GM23338 (cell line): ENCODE results near the gene MT2A. TPM values are rescaled to one million over a fixed set of nuclear protein-coding genes. Genes with fewer than 3 reads are reported as not detected.

Source experiments
- ATAC-seq: fragments of 200-7000 bp; cut with Tn5 transposase; 3 replicates; pipeline ENCODE4 v1.9.1; 2020
- DNase-seq: peaks from one replicate; pipeline ENCODE4 v3.0.0-alpha.2; 2015; ENCODE audit warnings: low spot score
- H2AFZ ChIP-seq: fragments of 200-600 bp; sonication (generic); 2 replicates; pipeline ENCODE4 v1.8.0; 2016; ENCODE audit warnings: antibody characterized with exemption, mild to moderate bottlenecking, moderate library complexity
- H3F3A ChIP-seq: fragments of 200-600 bp; sonication (generic); replicated peaks from 2 replicates; pipeline ENCODE4 v1.8.0; 2017; ENCODE audit warnings: antibody characterized with exemption, mixed run types, low read depth
- H3K27ac ChIP-seq: fragments of 200-600 bp; sonication (generic); 2 replicates; pipeline ENCODE4 v1.6.1; 2016; ENCODE audit warnings: low read depth
- H3K27me3 ChIP-seq: fragments of 200-600 bp; sonication (generic); 2 replicates; pipeline ENCODE4 v1.8.0; 2016; ENCODE audit warnings: mild to moderate bottlenecking, mixed run types, moderate library complexity; ENCODE audit not compliant: insufficient read depth
- H3K36me3 ChIP-seq: fragments of 200-600 bp; sonication (generic); 2 replicates; pipeline ENCODE4 v1.8.0; 2016; ENCODE audit warnings: mild to moderate bottlenecking; ENCODE audit not compliant: insufficient read depth
- H3K4me1 ChIP-seq: fragments of 200-600 bp; sonication (generic); 2 replicates; pipeline ENCODE4 v1.8.0; 2016; ENCODE audit warnings: mild to moderate bottlenecking, moderate library complexity; ENCODE audit not compliant: insufficient read depth
- H3K4me2 ChIP-seq: fragments of 200-600 bp; sonication (generic); 2 replicates; pipeline ENCODE4 v1.7.1; 2017; ENCODE audit warnings: mixed run types
- H3K4me3 ChIP-seq: fragments of 200-600 bp; sonication (generic); 2 replicates; pipeline ENCODE4 v1.6.1; 2016; ENCODE audit warnings: mixed run types
- H3K79me2 ChIP-seq: fragments of 200-600 bp; sonication (generic); replicated peaks from 2 replicates; pipeline ENCODE4 v1.8.0; 2017; ENCODE audit warnings: mild to moderate bottlenecking; ENCODE audit not compliant: insufficient read depth
- H3K9me2 ChIP-seq: fragments of 200-600 bp; sonication (generic); 2 replicates; pipeline ENCODE4 v1.8.0; 2017; ENCODE audit not compliant: insufficient read depth
- H4K20me1 ChIP-seq: fragments of 200-600 bp; sonication (generic); replicated peaks from 2 replicates; pipeline ENCODE4 v1.8.0; 2017; ENCODE audit warnings: mild to moderate bottlenecking; ENCODE audit not compliant: insufficient read depth
- H3K27ac Mint-ChIP-seq: 2 replicates; pipeline ENCODE4 v1.8.0; 2020; ENCODE audit warnings: inconsistent platforms, mild to moderate bottlenecking, moderate library complexity, mixed read lengths
- H3K27me3 Mint-ChIP-seq: 3 replicates; pipeline ENCODE4 v1.8.0; 2022; ENCODE audit warnings: low read depth, mild to moderate bottlenecking, moderate library complexity, mixed read lengths, inconsistent platforms; ENCODE audit not compliant: insufficient read depth, poor library complexity
- H3K36me3 Mint-ChIP-seq: 3 replicates; pipeline ENCODE4 v1.8.0; 2021; ENCODE audit warnings: low read depth, mild to moderate bottlenecking, inconsistent platforms, moderate library complexity, mixed read lengths
- H3K4me1 Mint-ChIP-seq: 3 replicates; pipeline ENCODE4 v1.8.0; 2020; ENCODE audit warnings: mild to moderate bottlenecking, inconsistent platforms, mixed read lengths
- H3K4me3 Mint-ChIP-seq: 3 replicates; pipeline ENCODE4 v1.8.0; 2021; ENCODE audit warnings: moderate library complexity, mild to moderate bottlenecking, inconsistent platforms, mixed read lengths
- H3K9me3 Mint-ChIP-seq: 3 replicates; pipeline ENCODE4 v1.8.0; 2020; ENCODE audit warnings: moderate library complexity, mild to moderate bottlenecking, inconsistent platforms, mixed read lengths
- JUNB ChIP-seq: IDR thresholded peaks from one replicate; pipeline ENCODE4 v1.6.1; 2016; ENCODE audit warnings: antibody characterized with exemption; ENCODE audit not compliant: unreplicated experiment
- REST ChIP-seq: IDR thresholded peaks from one replicate; pipeline ENCODE4 v1.6.1; 2018; ENCODE audit warnings: antibody characterized with exemption; ENCODE audit not compliant: unreplicated experiment
- STAT1 ChIP-seq: IDR thresholded peaks from one replicate; pipeline ENCODE4 v1.6.1; 2016; ENCODE audit warnings: antibody characterized with exemption; ENCODE audit not compliant: unreplicated experiment
- ZNF462 ChIP-seq: fragments of 250-450 bp; sonication (Bioruptor Pico); IDR thresholded peaks from 2 replicates; pipeline ENCODE4 v1.5.0; 2020; ENCODE audit warnings: mild to moderate bottlenecking, moderate library complexity
- polyA plus RNA-seq: library from polyadenylated mRNA; unstranded; fragments of >200 nt; fragmentation: Nextera tagmentation; extraction: Ambion mirVana; gene quantifications from 2 replicates; pipeline ENCODE4 v1.2.1, GENCODE V29; 2016
- total RNA-seq: library from RNA; depleted of rRNA; stranded (reverse); fragments of >200 nt; shearing (Covaris generic); gene quantifications from 2 replicates; pipeline ENCODE4 v1.2.3, GENCODE V29; 2014

MT2A gene
- total and polyA plus RNA-seq, 2 experiments from 2014 or later = 13.9 to 243 TPM

- TF ChIP-seq ZNF462 (no peak), STAT1 (no peak), JUNB (no peak)
These were observed 15.3 kb downstream of the MT2A start (continued) for GRCh38 chr16:56623637-56624036.

GRCh38 chr16:56625140-56625942 is 17.0 kb downstream of the MT2A start, which contains the start of gene MT1E:
TSS of gene MT1E (plus strand) at chr16:56625781. CDS start at chr16:56625852, 71 bp downstream.
- Histone ChIP-seq H3K4me2 (peak within 1 kb of the TSS; percentile 84), H3K4me1 (peaks cover 37% of the 10 kb centered on the region), H3K79me2 (no peaks in the 10 kb centered on the region), H2AFZ (peak within 1 kb of the TSS; percentile 98), H3K27ac (no peak within 1 kb of the TSS), H3K27me3 (peaks cover 100% of the 10 kb centered on the region), H3K36me3 (no peaks in the 10 kb centered on the region), H3K9me2 (no peaks in the 10 kb centered on the region; the same call in 1 of the 2 replicates), H3F3A (0 out of 2 replicates have a peak, but pooled peaks cover 8% of the 10 kb centered on the region), H4K20me1 (peaks cover 2% of the 10 kb centered on the region; the same call in 1 of the 2 replicates), H3K4me3 (peak within 1 kb of the TSS; percentile 63)
- peak; percentile 86 for ATAC-seq
- H3K27me3 Mint-ChIP-seq = peaks cover 88% of the 10 kb centered on the region
- peak within 1 kb of the TSS; percentile 82 for H3K4me3 Mint-ChIP-seq
- H3K9me3 Mint-ChIP-seq = peaks cover 11% of the 10 kb centered on the region; the same call in 1 of the 3 replicates
- peak; percentile 81 for DNase-seq
- no peak within 1 kb of the TSS for H3K27ac Mint-ChIP-seq
- H3K36me3 Mint-ChIP-seq = peaks cover 14% of the 10 kb centered on the region; the same call in 1 of the 3 replicates
- peaks cover 41% of the 10 kb centered on the region for H3K4me1 Mint-ChIP-seq
- no peak for TF ChIP-seq REST
- no peak for TF ChIP-seq ZNF462
